Glutamatergic neuron (in vitro differentiated cells): ENCODE results near the gene ADAMTSL4. TPM values are rescaled to one million over a fixed set of nuclear protein-coding genes. Genes with fewer than 3 reads are reported as not detected.
"Not testable (repeated sequence)": the region's sequence is repeated elsewhere in the genome, so short reads cannot be mapped to it uniquely, and the experiment has no call there.

ENCODE experiments used
- DNase-seq: peaks from one replicate; pipeline ENCODE4 v3.0.0; 2022
- H3K27ac Mint-ChIP-seq: one replicate; pipeline ENCODE4 v1.8.0; 2020; ENCODE audit warnings: mild to moderate bottlenecking, mixed read lengths, inconsistent platforms; ENCODE audit not compliant: unreplicated experiment
- H3K27me3 Mint-ChIP-seq: one replicate; pipeline ENCODE4 v1.8.0; 2020; ENCODE audit warnings: mild to moderate bottlenecking, moderate library complexity, mixed read lengths, inconsistent platforms; ENCODE audit not compliant: unreplicated experiment
- H3K36me3 Mint-ChIP-seq: one replicate; pipeline ENCODE4 v1.8.0; 2020; ENCODE audit warnings: mild to moderate bottlenecking, mixed read lengths, inconsistent platforms; ENCODE audit not compliant: unreplicated experiment
- H3K4me1 Mint-ChIP-seq: one replicate; pipeline ENCODE4 v1.8.0; 2020; ENCODE audit warnings: mild to moderate bottlenecking, low read depth, mixed read lengths, inconsistent platforms; ENCODE audit not compliant: unreplicated experiment
- H3K4me3 Mint-ChIP-seq: one replicate; pipeline ENCODE4 v1.8.0; 2020; ENCODE audit warnings: mild to moderate bottlenecking, mixed read lengths, inconsistent platforms; ENCODE audit not compliant: unreplicated experiment
- H3K9me3 Mint-ChIP-seq: one replicate; pipeline ENCODE4 v1.8.0; 2020; ENCODE audit warnings: mild to moderate bottlenecking, moderate library complexity, mixed read lengths, inconsistent platforms; ENCODE audit not compliant: unreplicated experiment
- microRNA-seq: library from miRNA; unstranded; fragments of <30 nt; microRNA quantifications from one replicate; pipeline ENCODE4, GENCODE V29; 2020; ENCODE audit not compliant: unreplicated experiment
- total RNA-seq: library from RNA; stranded (reverse); fragmentation: NEBNext Ultra II Directional; extraction: Animal tissue kit (Norgen Biotek cat#: 25700); gene quantifications from one replicate; pipeline ENCODE4 v1.2.1, GENCODE V29; 2021; ENCODE audit not compliant: unreplicated experiment
- TF ChIP-seq, protein P1 (sequence below): fragments of 200-600 bp; sonication (generic); IDR thresholded peaks from one replicate; pipeline ENCODE4 v1.5.0; 2021; ENCODE audit not compliant: partially characterized antibody, unreplicated experiment

The ADAMTSL4 gene
- total RNA-seq, 1 donor from 2014 or later, result 0.25 TPM

DNA sequence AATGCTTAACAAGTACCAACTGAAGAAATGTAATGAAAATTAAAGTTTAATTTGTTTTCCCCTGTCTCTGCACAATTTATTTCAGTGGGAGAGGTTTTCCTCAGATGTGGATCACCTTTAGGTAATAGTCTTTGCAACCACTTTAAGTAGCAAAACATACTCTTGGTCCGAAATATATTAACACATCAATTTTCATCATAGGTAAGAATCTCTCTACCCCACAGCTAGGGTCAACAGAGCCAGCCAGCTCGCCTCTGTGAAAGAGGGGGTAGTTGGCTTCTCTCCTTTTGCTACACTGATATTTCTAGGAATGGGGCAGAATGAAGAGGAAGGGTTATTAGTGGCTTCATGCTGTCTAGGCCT, 55.0 kb downstream of the ADAMTSL4 start:
- TF ChIP-seq, protein P1, sequence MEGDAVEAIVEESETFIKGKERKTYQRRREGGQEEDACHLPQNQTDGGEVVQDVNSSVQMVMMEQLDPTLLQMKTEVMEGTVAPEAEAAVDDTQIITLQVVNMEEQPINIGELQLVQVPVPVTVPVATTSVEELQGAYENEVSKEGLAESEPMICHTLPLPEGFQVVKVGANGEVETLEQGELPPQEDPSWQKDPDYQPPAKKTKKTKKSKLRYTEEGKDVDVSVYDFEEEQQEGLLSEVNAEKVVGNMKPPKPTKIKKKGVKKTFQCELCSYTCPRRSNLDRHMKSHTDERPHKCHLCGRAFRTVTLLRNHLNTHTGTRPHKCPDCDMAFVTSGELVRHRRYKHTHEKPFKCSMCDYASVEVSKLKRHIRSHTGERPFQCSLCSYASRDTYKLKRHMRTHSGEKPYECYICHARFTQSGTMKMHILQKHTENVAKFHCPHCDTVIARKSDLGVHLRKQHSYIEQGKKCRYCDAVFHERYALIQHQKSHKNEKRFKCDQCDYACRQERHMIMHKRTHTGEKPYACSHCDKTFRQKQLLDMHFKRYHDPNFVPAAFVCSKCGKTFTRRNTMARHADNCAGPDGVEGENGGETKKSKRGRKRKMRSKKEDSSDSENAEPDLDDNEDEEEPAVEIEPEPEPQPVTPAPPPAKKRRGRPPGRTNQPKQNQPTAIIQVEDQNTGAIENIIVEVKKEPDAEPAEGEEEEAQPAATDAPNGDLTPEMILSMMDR, result no peak
- Mint-ChIP-seq H3K27ac (peak overlapping the region; percentile 28), H3K4me1 (peaks cover 7% of the 10 kb centered on the region), H3K4me3 (no peak overlapping the region), H3K9me3 (no peaks in the 10 kb centered on the region), H3K27me3 (peaks cover 2% of the 10 kb centered on the region), H3K36me3 (no peaks in the 10 kb centered on the region)
- DNase-seq, result no peak

DNA sequence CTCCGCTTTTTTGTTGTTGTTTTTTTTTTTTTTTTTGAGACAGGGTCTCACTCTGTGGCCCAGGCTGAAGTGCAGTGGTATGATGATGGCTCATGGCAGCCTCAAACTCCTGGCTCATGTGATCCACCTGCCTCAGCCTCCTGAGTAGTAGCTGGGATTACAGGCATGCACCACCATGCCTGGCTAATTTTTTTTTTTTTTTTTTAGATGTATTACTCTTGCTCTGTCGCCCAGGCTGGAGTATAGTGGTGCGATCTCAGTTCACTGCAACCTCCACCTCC, 56.2 kb downstream of the ADAMTSL4 start:
- not testable (repeated sequence) for H3K9me3 Mint-ChIP-seq, H3K36me3 Mint-ChIP-seq, DNase-seq, H3K4me1 Mint-ChIP-seq, H3K27me3 Mint-ChIP-seq, H3K27ac Mint-ChIP-seq, H3K4me3 Mint-ChIP-seq

DNA sequence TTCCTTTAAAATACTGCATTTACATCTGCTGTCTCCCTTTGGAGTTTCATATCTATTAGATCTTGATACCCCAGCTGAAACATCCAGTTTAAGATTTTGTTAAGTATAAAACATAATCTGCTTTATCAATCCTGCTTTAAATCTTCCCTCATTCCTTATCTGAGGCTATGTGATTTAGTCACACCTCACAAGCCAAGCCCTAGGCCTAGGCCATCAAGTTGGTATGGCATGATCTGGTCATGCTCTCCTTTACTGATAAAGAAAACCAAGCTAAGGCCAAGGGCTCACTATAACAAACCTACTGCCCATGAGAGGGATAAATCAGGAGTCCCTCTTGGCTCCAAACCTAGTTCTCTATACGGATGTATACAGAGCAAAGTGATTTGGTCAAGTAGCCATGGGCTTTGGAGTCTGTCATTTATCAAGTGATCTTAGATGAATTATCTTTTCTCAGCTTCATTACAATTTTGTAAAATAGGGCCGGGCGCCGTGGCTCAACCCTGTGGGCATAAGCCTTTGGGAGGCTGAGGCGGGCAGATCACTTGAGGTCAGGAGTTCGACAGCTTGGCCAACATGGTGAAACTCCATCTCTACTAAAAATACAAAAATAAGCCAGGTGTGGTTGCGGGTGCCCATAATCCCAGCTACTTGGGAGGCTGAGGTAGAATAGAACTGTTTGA, 57.4 kb downstream of the ADAMTSL4 start:
- Mint-ChIP-seq H3K4me3 (no peak overlapping the region), H3K36me3 (no peaks in the 10 kb centered on the region), H3K9me3 (no peaks in the 10 kb centered on the region), H3K27me3 (peaks cover 4% of the 10 kb centered on the region), H3K4me1 (peaks cover 7% of the 10 kb centered on the region), H3K27ac (peak overlapping the region; percentile 8)
- TF ChIP-seq, protein P1, result no peak
- no peak for DNase-seq

DNA sequence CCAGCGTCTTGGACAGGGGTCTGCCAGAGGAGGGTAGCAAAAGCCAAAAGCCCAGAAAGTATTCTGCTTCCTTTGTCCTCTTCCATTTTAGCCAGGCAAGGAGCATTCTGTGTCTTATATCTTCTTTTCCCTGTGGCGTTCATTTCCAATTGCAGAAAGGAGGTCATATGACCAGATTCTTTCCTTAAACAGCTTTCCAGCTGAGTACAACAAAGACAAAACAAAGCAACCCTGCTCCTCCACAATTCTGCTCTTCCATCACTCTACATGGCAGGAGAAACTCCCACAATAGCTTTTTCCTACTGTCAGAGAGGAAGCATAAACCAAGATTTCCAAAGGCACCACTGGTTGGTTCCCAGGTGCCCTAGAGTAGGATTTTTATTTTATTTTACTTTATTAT, 60.5 kb downstream of the ADAMTSL4 start:
- DNase-seq, result no peak
- peak overlapping the region; percentile 11 for H3K27ac Mint-ChIP-seq

More for the DNA sequence above, 60.5 kb downstream of the ADAMTSL4 start:
- Mint-ChIP-seq H3K27me3 (peaks cover 3% of the 10 kb centered on the region), H3K4me3 (no peak overlapping the region), H3K36me3 (no peaks in the 10 kb centered on the region), H3K9me3 (peaks cover 3% of the 10 kb centered on the region), H3K4me1 (peaks cover under 1% of the 10 kb centered on the region)
- TF ChIP-seq, protein P1, result no peak

Small RNAs within 50 kb of the gene (microRNA-seq; reads per million reads assigned to microRNA genes)
- not detected for gene MIR4257

Other genes starting within 250 kb of the ADAMTSL4 start
- 57.6 TPM for gene PRPF3, start 227.9 kb upstream of the ADAMTSL4 start, total RNA-seq
- gene RPRD2, start 185.3 kb upstream of the ADAMTSL4 start, total RNA-seq, result 26.9 TPM
- gene TARS2, start 62.0 kb upstream of the ADAMTSL4 start, total RNA-seq, result 38.7 TPM
- gene ECM1, start 41.3 kb upstream of the ADAMTSL4 start, total RNA-seq, result 2.8 TPM
- not detected for gene FALEC, start 33.7 kb upstream of the ADAMTSL4 start, total RNA-seq
- 154 TPM for gene MCL1, start 30.2 kb downstream of the ADAMTSL4 start, total RNA-seq
- 122 TPM for gene ENSA, start 80.2 kb downstream of the ADAMTSL4 start, total RNA-seq
- gene GOLPH3L, start 147.7 kb downstream of the ADAMTSL4 start, total RNA-seq, result 14.5 TPM
- gene HORMAD1, start 171.5 kb downstream of the ADAMTSL4 start, total RNA-seq, result not detected
- gene CTSS, start 216.4 kb downstream of the ADAMTSL4 start, total RNA-seq, result 0.81 TPM